ENCODE data around the gene CHI3L1. TPM values are rescaled to one million over a fixed set of nuclear protein-coding genes. Genes with fewer than 3 reads are reported as not detected.

The CHI3L1 gene
- total and polyA plus RNA-seq, 2 experiments from 2014 or later, result 0.22 to 0.23 TPM

DNA sequence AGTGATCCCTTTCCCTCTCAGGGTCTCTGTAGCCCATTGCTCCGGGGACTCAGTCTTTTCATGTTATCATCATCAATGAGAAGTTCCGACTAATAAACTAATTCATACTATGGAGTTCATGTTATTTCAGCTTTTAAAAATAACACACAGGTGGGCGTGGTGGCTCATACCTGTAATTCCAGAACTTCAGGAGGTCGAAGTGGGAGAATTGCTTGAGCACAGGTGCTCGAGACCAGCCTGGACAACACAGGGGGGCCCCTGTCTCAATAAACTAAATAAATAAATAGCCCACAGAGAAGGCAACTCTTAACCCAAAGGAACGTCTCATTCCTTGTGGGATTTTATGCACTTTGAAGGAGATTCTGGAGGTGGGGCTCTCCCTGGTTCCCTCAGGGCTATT, 25.3 kb downstream of the CHI3L1 start:
- Histone ChIP-seq H2AFZ (no peak overlapping the region), H3K4me1 (ENCODE audit: insufficient read depth) (no peaks in the 10 kb centered on the region), H3F3A (ENCODE audit: insufficient read depth) (no peaks in the 10 kb centered on the region), H3K79me2 (ENCODE audit: insufficient read depth) (no peaks in the 10 kb centered on the region), H3K4me3 (no peak overlapping the region), H3K27me3 (replicated peaks; ENCODE audit: insufficient read depth) (no peaks in the 10 kb centered on the region), H4K20me1 (ENCODE audit: insufficient read depth) (no peaks in the 10 kb centered on the region), H3K9me2 (ENCODE audit: insufficient read depth) (no peaks in the 10 kb centered on the region), H3K9me3 (ENCODE audit: low read depth) (no peaks in the 10 kb centered on the region), H3K9ac (no peak overlapping the region), H3K4me2 (ENCODE audit: unreplicated experiment) (no peak overlapping the region), H3K27ac (no peak overlapping the region), H3K36me3 (ENCODE audit: low read depth) (no peaks in the 10 kb centered on the region)
- DNase-seq, result no peak
- 56 to 60% methylated on average over 6 of the region's 6 CpGs for WGBS, 2 experiments (ENCODE audit: low coverage in 1 of 2, low lambda C conversion rate in 2 of 2, missing lambda C conversion rate in 2 of 2)
- no peak for TF ChIP-seq EZH2 (IDR thresholded peaks at IDR 0.05; ENCODE audit: insufficient read depth, poor library complexity, severe bottlenecking)
- TF ChIP-seq EZH2phosphoT487 (IDR thresholded peaks at IDR 0.05; ENCODE audit: insufficient read depth, low read depth), result no peak
- in situ Hi-C loops (cut with MboI), result no loop called here

DNA sequence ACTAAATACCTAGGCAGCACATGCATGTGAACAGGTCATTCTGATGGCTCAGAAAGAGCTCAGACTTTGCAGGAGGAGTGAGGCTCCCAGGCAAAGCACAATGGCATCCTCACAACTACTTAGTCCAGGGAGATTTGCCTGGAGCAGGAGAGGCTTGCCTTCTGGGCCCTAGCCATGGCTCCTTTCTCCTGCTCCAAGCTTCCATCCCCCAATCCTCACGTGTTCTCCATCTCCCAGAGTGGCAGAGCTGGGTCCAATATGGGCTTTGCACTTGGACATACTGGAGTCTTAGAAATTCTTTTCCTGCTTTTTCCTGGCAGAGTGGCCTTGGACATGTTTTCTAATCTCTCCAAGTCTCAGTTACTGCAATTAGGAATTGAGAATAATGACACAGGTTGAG, 26.7 kb downstream of the CHI3L1 start:
- Histone ChIP-seq H3K36me3 (ENCODE audit: low read depth) (no peaks in the 10 kb centered on the region), H2AFZ (no peak overlapping the region), H3K4me3 (no peak overlapping the region), H3K9me2 (ENCODE audit: insufficient read depth) (no peaks in the 10 kb centered on the region), H3F3A (ENCODE audit: insufficient read depth) (peaks cover 3% of the 10 kb centered on the region; the same call in 1 of the 2 replicates), H3K9ac (no peak overlapping the region), H3K4me1 (ENCODE audit: insufficient read depth) (no peaks in the 10 kb centered on the region), H3K9me3 (ENCODE audit: low read depth) (no peaks in the 10 kb centered on the region), H3K27ac (no peak overlapping the region), H3K4me2 (ENCODE audit: unreplicated experiment) (no peak overlapping the region), H3K79me2 (ENCODE audit: insufficient read depth) (no peaks in the 10 kb centered on the region), H4K20me1 (ENCODE audit: insufficient read depth) (no peaks in the 10 kb centered on the region), H3K27me3 (replicated peaks; ENCODE audit: insufficient read depth) (no peaks in the 10 kb centered on the region)
- in situ Hi-C loops (cut with MboI), result no loop called here
- TF ChIP-seq EZH2phosphoT487 (IDR thresholded peaks at IDR 0.05; ENCODE audit: insufficient read depth, low read depth) (no peak), EZH2 (IDR thresholded peaks at IDR 0.05; ENCODE audit: insufficient read depth, poor library complexity, severe bottlenecking) (no peak)
- no peak for DNase-seq
- 75 to 80% methylated on average over 1 of the region's 1 CpG for WGBS, 2 experiments (ENCODE audit: low coverage in 1 of 2, low lambda C conversion rate in 2 of 2, missing lambda C conversion rate in 2 of 2)

DNA sequence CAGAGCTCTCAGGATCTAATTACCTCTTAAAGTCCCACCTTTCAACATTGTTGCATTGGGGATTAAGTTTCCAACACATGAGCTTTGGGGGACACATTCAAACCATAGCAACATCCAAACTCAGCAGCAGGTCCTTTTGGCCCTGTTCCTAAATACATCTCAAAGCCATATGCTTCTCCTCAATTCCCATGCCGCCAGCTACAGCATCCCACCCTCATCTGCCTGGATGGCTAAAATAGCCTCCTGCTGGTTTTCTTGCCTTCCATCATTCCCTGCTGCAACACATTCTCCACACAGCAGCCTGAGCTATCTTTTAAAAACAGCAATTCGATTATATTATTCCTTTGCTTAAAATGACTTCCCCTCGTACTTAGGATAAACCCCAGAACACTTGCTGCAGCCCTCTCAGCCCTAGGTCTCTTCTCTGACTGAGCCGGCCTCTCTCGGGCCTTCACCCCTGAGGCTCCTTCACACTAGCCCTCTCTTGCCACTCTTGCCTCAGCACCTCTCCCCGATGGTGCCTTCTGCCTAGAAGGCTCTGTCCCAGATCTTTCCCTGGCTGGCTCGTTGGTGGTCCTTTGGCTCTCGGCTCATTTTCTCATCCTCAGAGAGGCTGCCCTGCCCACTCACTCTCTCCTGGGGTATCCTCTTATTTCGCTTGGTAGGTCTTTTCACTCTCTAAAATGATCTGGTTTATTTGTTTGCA, 27.4 kb downstream of the CHI3L1 start:
- H3K4me1 ChIP-seq (ENCODE audit: insufficient read depth), result peaks cover 7% of the 10 kb centered on the region
- no peak overlapping the region for H3K4me2 ChIP-seq (ENCODE audit: unreplicated experiment)
- in situ Hi-C loops (cut with MboI), result no loop called here
- 56 to 61% methylated on average over 9 of the region's 9 CpGs for WGBS, 2 experiments (ENCODE audit: low coverage in 1 of 2, low lambda C conversion rate in 2 of 2, missing lambda C conversion rate in 2 of 2)
- no peaks in the 10 kb centered on the region for H3K9me2 ChIP-seq (ENCODE audit: insufficient read depth)
- no peak for TF ChIP-seq EZH2 (IDR thresholded peaks at IDR 0.05; ENCODE audit: insufficient read depth, poor library complexity, severe bottlenecking)
- no peak for TF ChIP-seq EZH2phosphoT487 (IDR thresholded peaks at IDR 0.05; ENCODE audit: insufficient read depth, low read depth)
- H3F3A ChIP-seq (ENCODE audit: insufficient read depth), result peaks cover 4% of the 10 kb centered on the region
- no peaks in the 10 kb centered on the region for H3K79me2 ChIP-seq (ENCODE audit: insufficient read depth)
- DNase-seq, result no peak
- H3K27me3 ChIP-seq (replicated peaks; ENCODE audit: insufficient read depth), result no peaks in the 10 kb centered on the region
- H3K4me3 ChIP-seq, result no peak overlapping the region
- no peak overlapping the region for H3K27ac ChIP-seq
- no peak overlapping the region for H2AFZ ChIP-seq
- H3K9me3 ChIP-seq (ENCODE audit: low read depth), result no peaks in the 10 kb centered on the region
- H3K9ac ChIP-seq, result no peak overlapping the region
- no peaks in the 10 kb centered on the region for H3K36me3 ChIP-seq (ENCODE audit: low read depth)
- H4K20me1 ChIP-seq (ENCODE audit: insufficient read depth), result no peaks in the 10 kb centered on the region

DNA sequence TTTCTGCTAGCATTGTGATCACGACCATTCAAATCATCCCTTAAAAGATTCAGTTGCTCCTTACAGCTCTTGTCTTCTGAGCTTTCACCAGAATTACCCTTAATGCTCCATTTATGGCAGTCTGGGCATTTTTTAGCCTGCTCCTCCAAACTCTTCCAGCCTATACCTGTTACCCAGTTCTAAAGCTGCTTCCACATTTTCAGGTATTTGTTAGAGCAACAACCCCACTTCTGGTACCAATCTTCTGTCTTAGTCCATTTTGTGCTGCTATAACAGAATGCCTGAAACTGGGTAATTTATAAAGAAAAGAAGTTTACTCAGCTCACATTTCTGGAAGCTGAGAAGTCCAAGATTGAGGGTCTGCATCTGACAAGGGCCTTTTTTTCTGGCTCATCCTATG, 28.1 kb downstream of the CHI3L1 start:
- H3K36me3 ChIP-seq (ENCODE audit: low read depth), result no peaks in the 10 kb centered on the region
- H4K20me1 ChIP-seq (ENCODE audit: insufficient read depth), result no peaks in the 10 kb centered on the region
- no peak overlapping the region for H3K4me2 ChIP-seq (ENCODE audit: unreplicated experiment)
- in situ Hi-C loops (cut with MboI), result no loop called here
- no peak for TF ChIP-seq EZH2 (IDR thresholded peaks at IDR 0.05; ENCODE audit: insufficient read depth, poor library complexity, severe bottlenecking)
- no peak for TF ChIP-seq EZH2phosphoT487 (IDR thresholded peaks at IDR 0.05; ENCODE audit: insufficient read depth, low read depth)
- peaks cover 11% of the 10 kb centered on the region for H3F3A ChIP-seq (ENCODE audit: insufficient read depth)
- H3K79me2 ChIP-seq (ENCODE audit: insufficient read depth), result no peaks in the 10 kb centered on the region
- H2AFZ ChIP-seq, result no peak overlapping the region
- H3K27ac ChIP-seq, result no peak overlapping the region
- DNase-seq, result no peak
- H3K27me3 ChIP-seq (replicated peaks; ENCODE audit: insufficient read depth), result no peaks in the 10 kb centered on the region
- H3K9me3 ChIP-seq (ENCODE audit: low read depth), result no peaks in the 10 kb centered on the region
- no peaks in the 10 kb centered on the region for H3K9me2 ChIP-seq (ENCODE audit: insufficient read depth)
- H3K4me3 ChIP-seq, result no peak overlapping the region
- no peak overlapping the region for H3K9ac ChIP-seq
- WGBS, 2 experiments (ENCODE audit: low coverage in 1 of 2, low lambda C conversion rate in 2 of 2, missing lambda C conversion rate in 2 of 2), result 46 to 59% methylated on average over 1 of the region's 1 CpG
- peaks cover 14% of the 10 kb centered on the region for H3K4me1 ChIP-seq (ENCODE audit: insufficient read depth)

Measured in GM23248 (cell line).